SK-N-SH (cell line): Measurements from ENCODE around the gene SNF8. TPM values are rescaled to one million over a fixed set of nuclear protein-coding genes. Genes with fewer than 3 reads are reported as not detected.

ENCODE experiments used
- CTCF ChIA-PET: fragments of 300-600, 350-600 bp; formaldehyde crosslinking; extraction: SDS; loops from one replicate; lab custom pipeline; 2021; lab: Yijun Ruan, JAX
- POLR2A ChIA-PET: fragments of 350-600 bp; sonication (Branson Sonifier 250); formaldehyde crosslinking; extraction: SDS; loops from one replicate; lab custom pipeline; 2020; ENCODE audit warnings: antibody characterized with exemption, inconsistent platforms; lab: Yijun Ruan, JAX
- DNase-seq: peaks from one replicate; pipeline ENCODE4 v3.0.0; 2012
- H2AFZ ChIP-seq: fragments of 200-600 bp; sonication (generic); 2 replicates; pipeline ENCODE4 v1.8.1; 2016; ENCODE audit warnings: antibody characterized with exemption, mild to moderate bottlenecking, low read depth
- H3F3A ChIP-seq: fragments of 200-600 bp; sonication (generic); replicated peaks from 2 replicates; pipeline ENCODE3; 2016; ENCODE audit warnings: antibody characterized with exemption, mild to moderate bottlenecking; ENCODE audit not compliant: insufficient read depth
- H3K27ac ChIP-seq, 2 experiments: fragments of 200-500 bp in 1 of 2; fragments of 200-600 bp in 1 of 2; sonication (Bioruptor generic) in 1 of 2; sonication (generic), shearing (Covaris generic) in 1 of 2; 2 replicates each; pipeline versions ENCODE4 v1.5.1 to v1.6.1; 2014 to 2016; ENCODE audit warnings: low read depth in 2 of 2, inconsistent platforms in 1 of 2, low read length in 1 of 2, mild to moderate bottlenecking in 1 of 2, mixed read lengths in 1 of 2
- H3K27me3 ChIP-seq: fragments of 200-600 bp; sonication (generic), shearing (Covaris generic); 2 replicates; pipeline ENCODE4 v1.6.1; 2016; ENCODE audit warnings: mixed run types; ENCODE audit not compliant: insufficient read depth
- H3K36me3 ChIP-seq, 2 experiments: fragments of 200-500 bp in 1 of 2; fragments of 200-600 bp in 1 of 2; sonication (Bioruptor generic) in 1 of 2; sonication (generic) in 1 of 2; replicated peaks in 1 of 2; 2 replicates each; pipeline versions ENCODE3 to v1.5.1; 2014 to 2016; ENCODE audit warnings: low read length in 1 of 2, mild to moderate bottlenecking in 1 of 2; ENCODE audit not compliant: insufficient read depth in 2 of 2, control insufficient read depth in 1 of 2
- H3K4me1 ChIP-seq, 2 experiments: fragments of 200-500 bp in 1 of 2; fragments of 200-600 bp in 1 of 2; sonication (Bioruptor generic) in 1 of 2; sonication (generic), shearing (Covaris generic) in 1 of 2; 2 replicates each; pipeline versions ENCODE4 v1.5.1 to v1.6.1; 2014 to 2016; ENCODE audit warnings: low read depth in 1 of 2, low read length in 1 of 2, mixed run types in 1 of 2; ENCODE audit not compliant: insufficient read depth in 2 of 2, control insufficient read depth in 1 of 2
- H3K4me2 ChIP-seq: fragments of 200-600 bp; sonication (generic), shearing (Covaris generic); 2 replicates; pipeline ENCODE4 v1.6.1; 2017; ENCODE audit warnings: mixed run types
- H3K4me3 ChIP-seq, 2 experiments: fragments of 200-500 bp in 1 of 2; fragments of 200-600 bp in 1 of 2; sonication (Bioruptor generic) in 1 of 2; sonication (generic), shearing (Covaris generic) in 1 of 2; 2 replicates each; pipeline versions ENCODE4 v1.5.1 to v1.8.1; 2014 to 2016; ENCODE audit warnings: low read depth in 2 of 2, inconsistent platforms in 1 of 2, low read length in 1 of 2, mild to moderate bottlenecking in 1 of 2, mixed read lengths in 1 of 2, moderate library complexity in 1 of 2
- H3K79me2 ChIP-seq: fragments of 200-600 bp; sonication (generic); 2 replicates; pipeline ENCODE4 v1.8.1; 2017; ENCODE audit warnings: mild to moderate bottlenecking; ENCODE audit not compliant: insufficient read depth
- H3K9ac ChIP-seq: fragments of 200-600 bp; sonication (generic); 2 replicates; pipeline ENCODE4 v1.6.1; 2017; ENCODE audit warnings: mixed run types
- H3K9me2 ChIP-seq: fragments of 200-600 bp; sonication (generic); 2 replicates; pipeline ENCODE4 v1.6.1; 2017; ENCODE audit warnings: mixed run types
- H3K9me3 ChIP-seq: fragments of 200-600 bp; sonication (generic); 2 replicates; pipeline ENCODE4 v1.6.1; 2017; ENCODE audit warnings: mixed run types, mild to moderate bottlenecking, moderate library complexity
- H4K20me1 ChIP-seq: fragments of 200-600 bp; sonication (generic); 2 replicates; pipeline ENCODE4 v1.6.1; 2017; ENCODE audit warnings: mild to moderate bottlenecking, mixed run types; ENCODE audit not compliant: insufficient read depth
- CHD2 ChIP-seq: fragments of 150-350 bp; IDR thresholded peaks from 2 replicates; pipeline ENCODE4 v1.6.1; 2018; ENCODE audit warnings: low read length; ENCODE audit not compliant: partially characterized antibody
- CTCF ChIP-seq: fragments of 200-600 bp; sonication (generic); IDR thresholded peaks from 2 replicates; pipeline ENCODE4 v1.6.1; 2017; ENCODE audit warnings: antibody characterized with exemption, mild to moderate bottlenecking, moderate library complexity
- GATA2 ChIP-seq: sonication (generic); formaldehyde crosslinking; IDR thresholded peaks from 2 replicates; pipeline ENCODE4 v1.5.0; 2020; ENCODE audit warnings: mild to moderate bottlenecking, missing genetic modification reagents
- PBX3 ChIP-seq: IDR thresholded peaks from 2 replicates; pipeline ENCODE4; 2012
- POLR2AphosphoS5 ChIP-seq: IDR thresholded peaks from 2 replicates; pipeline ENCODE4 v1.6.1; 2012; ENCODE audit warnings: low read depth, low read length
- RAD21 ChIP-seq: IDR thresholded peaks from 2 replicates; pipeline ENCODE4 v1.6.1; 2012; ENCODE audit warnings: mild to moderate bottlenecking, low read length
- RFX5 ChIP-seq: IDR thresholded peaks from 2 replicates; pipeline ENCODE4 v1.6.1; 2012; ENCODE audit warnings: mild to moderate bottlenecking, improper control_type of control experiment, low read length
- SIN3A ChIP-seq: IDR thresholded peaks from 2 replicates; pipeline ENCODE4 v1.6.1; 2012; ENCODE audit warnings: low read depth, mild to moderate bottlenecking, low read length, moderate library complexity, borderline replicate concordance
- SMC3 ChIP-seq: IDR thresholded peaks from 2 replicates; pipeline ENCODE4 v1.6.1; 2012; ENCODE audit warnings: low read depth, low read length, improper control_type of control experiment
- TAF1 ChIP-seq: IDR thresholded peaks from 2 replicates; pipeline ENCODE4 v1.6.1; 2012; ENCODE audit warnings: low read depth, mild to moderate bottlenecking, low read length, moderate library complexity, borderline replicate concordance
- TCF12 ChIP-seq: IDR thresholded peaks from 2 replicates; pipeline ENCODE4 v1.4.0; 2012
- TEAD4 ChIP-seq: IDR thresholded peaks from 2 replicates; pipeline ENCODE4 v1.4.0; 2012; ENCODE audit warnings: mild to moderate bottlenecking, borderline replicate concordance; ENCODE audit not compliant: insufficient read depth
- USF2 ChIP-seq: fragments of 150-350 bp; IDR thresholded peaks from 2 replicates; pipeline ENCODE4 v1.6.1; 2017; ENCODE audit warnings: antibody characterized with exemption, low read length, low read depth, borderline replicate concordance
- YY1 ChIP-seq: IDR thresholded peaks from 2 replicates; pipeline ENCODE4 v1.4.0; 2012; ENCODE audit warnings: low read depth, mild to moderate bottlenecking
- WGBS: methylation state at CpG from one replicate; pipeline ENCODE4 v1.1.6; 2017; ENCODE audit warnings: low lambda C conversion rate; 5-methylcytosine and 5-hydroxymethylcytosine counted together
- polyA plus RNA-seq, 3 experiments: library from polyadenylated mRNA; depleted of rRNA; stranded (reverse); fragments of >200 nt; gene quantifications; 2 replicates each; pipeline ENCODE4 v1.2.3, GENCODE V29; 2012
- TF ChIP-seq, protein P1 (sequence below): fragments of 150-350 bp; IDR thresholded peaks from 2 replicates; pipeline ENCODE4 v1.6.1; 2016; ENCODE audit warnings: mild to moderate bottlenecking, low read depth, low read length

Gene SNF8
- polyA plus RNA-seq, 1 of the 3 experiments (the other 2 are of a cell fraction), result 358 TPM

DNA sequence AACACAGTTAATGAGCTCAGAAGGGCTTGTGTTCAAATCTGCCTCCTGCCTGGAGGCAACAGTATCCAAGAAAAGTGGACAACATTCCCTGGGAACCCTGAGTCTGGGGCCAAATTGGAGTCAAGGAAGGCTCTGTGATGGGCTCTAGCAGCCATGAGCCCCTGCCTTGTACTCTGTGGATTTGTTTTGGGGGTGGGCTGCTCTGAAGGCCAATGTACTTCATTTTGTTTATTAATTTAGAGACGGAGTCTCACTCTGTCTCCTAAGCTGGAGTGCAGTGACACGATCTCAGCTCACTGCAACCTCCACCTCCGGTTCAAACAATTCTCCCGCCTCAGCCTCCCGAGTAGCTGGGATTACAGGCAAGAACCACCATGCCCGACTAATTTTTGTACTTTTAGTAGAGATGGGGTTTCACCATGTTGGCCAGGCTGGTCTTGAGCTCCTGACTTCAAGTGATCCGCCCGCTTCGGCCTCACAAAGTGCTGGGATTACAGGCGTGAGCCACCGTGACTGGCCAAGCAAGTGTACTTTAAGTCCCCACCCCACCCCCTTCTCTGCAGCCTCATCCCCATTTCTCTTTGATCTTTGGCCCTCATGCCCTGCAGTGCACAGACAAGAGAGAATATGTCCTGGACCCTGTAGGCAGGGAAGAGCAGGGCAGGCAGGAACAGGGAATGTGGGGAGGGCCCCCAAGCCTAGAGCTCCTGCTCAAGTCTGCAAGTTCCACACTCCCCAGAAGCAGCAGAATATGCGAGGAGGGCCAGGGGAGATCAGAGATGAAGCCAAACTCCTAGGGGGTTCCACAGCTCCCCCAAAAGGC, 26.4 kb upstream of the SNF8 start:
- POLR2A ChIA-PET, result interaction anchor here (0.6 kb wide), 1 partner anchor 13 kb away, joined by 3 read pairs; no protein-coding TSS in a partner anchor
- CTCF ChIA-PET, result interaction anchor here (1.1 to 1.6 kb wide), 4 partner anchors 10 to 157 kb away, joined by 3 to 4 read pairs (median 3); no protein-coding TSS in a partner anchor

More for the DNA sequence above, 26.4 kb upstream of the SNF8 start:
- H3K27ac ChIP-seq, result peak overlapping the region; percentile 35 to 98; a peak in 2 of 4 replicates
- no peak for TF ChIP-seq CHD2
- TF ChIP-seq, protein P1, sequence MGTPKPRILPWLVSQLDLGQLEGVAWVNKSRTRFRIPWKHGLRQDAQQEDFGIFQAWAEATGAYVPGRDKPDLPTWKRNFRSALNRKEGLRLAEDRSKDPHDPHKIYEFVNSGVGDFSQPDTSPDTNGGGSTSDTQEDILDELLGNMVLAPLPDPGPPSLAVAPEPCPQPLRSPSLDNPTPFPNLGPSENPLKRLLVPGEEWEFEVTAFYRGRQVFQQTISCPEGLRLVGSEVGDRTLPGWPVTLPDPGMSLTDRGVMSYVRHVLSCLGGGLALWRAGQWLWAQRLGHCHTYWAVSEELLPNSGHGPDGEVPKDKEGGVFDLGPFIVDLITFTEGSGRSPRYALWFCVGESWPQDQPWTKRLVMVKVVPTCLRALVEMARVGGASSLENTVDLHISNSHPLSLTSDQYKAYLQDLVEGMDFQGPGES, result no peak
- no peak for TF ChIP-seq GATA2
- no peak for TF ChIP-seq USF2
- no peak for TF ChIP-seq RAD21
- no peak for TF ChIP-seq RFX5
- no peak for TF ChIP-seq POLR2AphosphoS5
- no peak for TF ChIP-seq TCF12
- TF ChIP-seq PBX3, result no peak
- TF ChIP-seq YY1, result no peak
- no peak for TF ChIP-seq SIN3A
- no peak for TF ChIP-seq CTCF
- TF ChIP-seq TEAD4, result no peak
- TF ChIP-seq TAF1, result no peak
- no peak for TF ChIP-seq SMC3
- TF ChIP-seq, all 33 proteins: peak for 0
- DNase-seq, result no peak
- Histone ChIP-seq H2AFZ (peak overlapping the region; percentile 70), H3F3A (peaks cover 20% of the 10 kb centered on the region), H3K79me2 (no peaks in the 10 kb centered on the region), H3K9me3 (no peaks in the 10 kb centered on the region), H3K27me3 (no peaks in the 10 kb centered on the region), H3K4me1 (peaks cover 0 to 22% of the 10 kb centered on the region in 2 experiments; a peak in 3 of 4 replicates), H4K20me1 (no peaks in the 10 kb centered on the region), H3K36me3 (no peaks in the 10 kb centered on the region), H3K4me3 (no peak overlapping the region), H3K9me2 (no peaks in the 10 kb centered on the region), H3K9ac (peak overlapping the region; percentile 45; the same call in 1 of the 2 replicates), H3K4me2 (peak overlapping the region; percentile 64)
- WGBS, result 80% methylated on average over 12 of the region's 12 CpGs
